DMS114 treated with DMSO at 0.1 percent for 48 hours (cell line): ENCODE results near the gene STEAP1B.

Source experiments
- DNase-seq: peaks from one replicate; lab custom pipeline; 2025; ENCODE audit not compliant: unreplicated experiment; lab: John Stamatoyannopoulos, UW

Gene STEAP1B

DNA sequence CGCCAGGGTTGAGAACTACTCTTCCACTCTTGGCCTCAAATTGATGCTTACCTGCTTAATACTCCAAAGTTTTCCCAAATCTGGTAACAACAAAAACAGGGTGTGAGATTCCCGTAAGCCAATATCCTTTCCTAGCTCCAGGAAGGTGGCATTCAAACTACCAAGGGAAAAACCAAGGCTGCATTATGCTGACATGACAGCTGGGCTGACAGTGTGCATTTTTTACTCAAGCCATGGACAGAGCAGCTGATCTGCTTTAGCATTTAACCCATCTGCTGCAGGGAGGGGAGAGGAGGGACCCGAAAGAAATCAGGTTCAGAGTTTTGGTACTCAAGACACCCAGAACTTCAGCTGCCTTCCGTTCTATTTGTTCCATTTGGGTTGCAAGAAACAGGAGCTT is 93.3 kb downstream of the STEAP1B start:
- no peak for DNase-seq

DNA sequence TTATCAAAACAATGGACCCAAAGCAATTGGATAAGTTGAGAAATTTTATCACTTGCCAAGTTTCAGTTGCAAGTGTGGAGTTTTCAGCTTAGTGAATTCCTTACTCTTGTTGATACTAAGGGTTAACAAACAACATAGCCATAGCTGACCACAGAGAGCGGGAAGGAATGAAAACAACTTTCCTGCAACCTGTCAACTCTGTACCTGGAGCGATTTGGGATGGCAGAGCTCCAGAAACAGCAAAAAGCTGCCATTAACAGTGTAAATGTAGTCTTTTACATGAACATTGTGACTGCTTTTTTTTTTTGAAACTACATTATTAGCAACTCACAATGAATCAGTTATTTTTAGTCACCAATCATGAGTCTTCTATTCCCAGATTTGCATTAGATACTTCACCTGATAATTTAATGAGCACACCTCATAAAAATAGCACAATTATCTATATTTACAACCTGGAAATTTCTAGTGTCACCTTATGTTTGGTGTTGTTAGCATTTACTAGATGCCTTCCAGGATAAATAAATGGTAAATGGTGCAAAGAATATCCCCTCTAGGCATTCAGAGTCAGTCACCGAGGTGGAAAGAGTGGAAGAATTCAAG is 95.5 kb downstream of the STEAP1B start:
- DNase-seq = no peak

DNA sequence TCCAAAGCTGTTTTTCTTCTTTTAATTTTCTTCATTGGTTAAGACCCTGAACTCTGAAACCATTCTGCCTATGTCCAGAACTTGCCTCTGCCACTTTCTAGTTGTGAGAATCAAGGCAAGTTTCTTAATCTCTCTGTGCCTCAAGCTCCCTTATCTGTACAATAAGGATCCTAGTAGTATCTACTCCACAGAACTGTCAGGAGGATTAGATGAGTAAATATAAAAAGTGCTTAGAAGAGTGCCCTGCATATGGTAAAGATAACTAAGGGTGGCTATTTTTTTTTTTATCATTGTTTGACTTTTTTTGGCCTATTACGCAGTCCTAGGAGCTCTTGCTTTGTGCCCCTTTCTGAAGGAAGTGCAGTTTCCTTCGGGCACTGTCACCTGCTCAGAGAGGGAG is 96.6 kb downstream of the STEAP1B start:
- no peak for DNase-seq

DNA sequence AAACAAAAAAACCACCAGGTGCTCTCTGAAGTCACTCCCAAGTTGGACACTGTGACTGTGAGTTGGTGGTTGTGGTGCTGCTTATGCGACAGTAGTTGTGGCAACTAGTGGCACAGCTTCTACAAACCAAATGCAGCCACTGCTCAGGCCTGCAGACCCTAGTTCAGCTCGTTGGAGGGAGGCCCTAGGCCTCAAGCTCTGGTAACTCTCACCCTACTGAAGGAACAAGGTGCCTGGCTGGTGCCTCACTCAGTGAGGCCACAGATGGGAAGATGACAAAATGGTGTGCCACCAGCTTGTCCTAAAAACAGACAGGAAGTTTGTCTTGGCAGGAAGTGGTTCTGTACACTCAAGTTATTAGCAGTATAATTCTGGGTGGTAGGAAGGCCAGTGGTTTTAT is 97.7 kb downstream of the STEAP1B start:
- no peak for DNase-seq

DNA sequence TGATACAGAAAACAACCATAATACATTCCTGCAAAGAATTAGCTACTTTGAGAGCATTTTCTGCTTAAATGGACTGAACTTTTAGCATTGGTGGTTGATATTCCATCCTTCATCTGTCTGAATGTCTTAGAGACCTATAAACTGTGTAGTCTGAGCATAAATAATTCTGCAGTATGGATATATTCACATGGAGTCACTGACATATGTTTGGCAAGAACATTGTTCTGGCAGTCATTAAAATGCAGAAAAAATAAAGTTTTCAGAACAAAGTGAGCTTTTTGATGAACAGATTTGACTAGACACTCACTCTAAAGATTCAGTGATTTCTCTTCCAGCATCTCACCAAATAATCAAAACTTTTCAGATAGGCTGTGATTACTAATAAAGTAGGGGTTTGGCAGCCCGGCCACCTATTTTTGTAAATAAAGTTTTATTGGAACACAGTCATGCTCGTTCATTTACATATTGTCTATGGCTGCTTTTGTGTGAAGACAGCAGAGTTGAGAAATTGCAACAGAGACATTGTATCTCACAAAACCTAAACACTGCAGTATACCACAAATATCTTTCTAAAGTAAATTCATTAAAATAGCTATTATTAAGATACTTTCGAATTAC is 98.9 kb downstream of the STEAP1B start:
- DNase-seq = no peak

DNA sequence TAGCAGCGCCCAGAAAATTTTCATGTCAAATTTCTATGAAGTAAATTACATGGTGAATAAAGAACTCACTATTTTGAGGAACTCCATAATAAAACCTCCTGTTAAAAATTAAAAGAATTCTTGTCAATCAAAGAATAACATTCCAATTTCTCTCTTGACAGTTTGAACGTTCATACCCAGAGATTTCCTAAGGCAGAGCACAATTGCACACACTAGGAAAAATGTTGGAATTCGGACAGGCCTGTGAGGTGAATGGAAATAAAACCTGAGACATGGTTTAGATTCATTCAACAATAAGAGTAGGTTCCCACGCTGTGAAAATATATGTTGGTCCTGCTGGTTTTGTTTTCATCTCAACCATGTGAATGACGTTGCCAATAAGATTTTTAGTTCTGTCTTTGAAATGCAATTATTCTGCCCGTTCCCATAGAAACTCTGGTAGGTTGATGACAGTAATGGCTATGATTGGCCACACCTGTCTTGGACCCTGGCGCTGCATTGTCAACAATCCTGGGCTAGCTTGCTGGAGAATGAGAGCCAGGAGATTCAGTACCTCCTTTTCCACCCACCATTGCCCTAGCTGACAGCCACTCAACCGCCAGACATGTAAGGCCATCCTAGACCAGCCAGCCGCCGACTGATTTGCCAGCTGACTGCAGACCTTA is 99.7 kb downstream of the STEAP1B start:
- no peak for DNase-seq

DNA sequence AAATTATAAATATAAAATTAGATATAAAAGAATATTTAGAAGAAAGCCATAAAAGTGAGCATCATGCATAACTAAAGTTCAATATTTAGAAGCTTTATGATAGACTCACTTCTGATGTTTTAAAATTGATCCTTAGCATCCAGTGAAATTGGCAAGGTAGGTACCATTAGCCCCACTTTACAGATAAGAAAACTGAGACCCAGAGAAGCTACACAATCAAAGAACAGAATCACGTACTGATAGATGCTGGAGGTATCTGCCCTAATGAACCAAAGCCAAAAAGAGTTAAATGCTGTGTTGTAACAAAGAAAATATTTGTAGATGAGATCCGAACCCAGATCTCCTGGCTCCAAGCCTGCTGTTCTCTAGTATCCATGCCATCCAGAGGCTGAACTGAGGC is 100.4 kb downstream of the STEAP1B start:
- no peak for DNase-seq

DNA sequence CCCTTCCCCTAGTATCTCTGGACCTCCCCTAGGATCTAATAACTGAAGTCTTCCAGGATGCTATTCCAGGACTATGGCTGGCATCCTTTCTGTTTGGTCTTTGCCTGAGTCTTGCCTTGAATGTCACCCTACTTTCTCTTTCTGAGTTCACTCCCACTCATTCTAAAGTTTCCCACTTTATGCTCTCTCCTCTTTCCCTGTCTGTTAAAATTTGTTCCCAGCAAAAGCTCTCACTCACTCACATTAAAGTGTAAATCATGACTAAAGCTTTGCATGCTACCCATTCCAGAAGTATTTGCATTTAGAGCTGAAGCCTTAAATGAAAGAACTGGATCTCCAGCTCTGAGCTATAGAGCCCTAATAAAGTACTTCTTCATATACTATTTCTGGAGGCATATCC is 100.9 kb downstream of the STEAP1B start:
- no peak for DNase-seq

DNA sequence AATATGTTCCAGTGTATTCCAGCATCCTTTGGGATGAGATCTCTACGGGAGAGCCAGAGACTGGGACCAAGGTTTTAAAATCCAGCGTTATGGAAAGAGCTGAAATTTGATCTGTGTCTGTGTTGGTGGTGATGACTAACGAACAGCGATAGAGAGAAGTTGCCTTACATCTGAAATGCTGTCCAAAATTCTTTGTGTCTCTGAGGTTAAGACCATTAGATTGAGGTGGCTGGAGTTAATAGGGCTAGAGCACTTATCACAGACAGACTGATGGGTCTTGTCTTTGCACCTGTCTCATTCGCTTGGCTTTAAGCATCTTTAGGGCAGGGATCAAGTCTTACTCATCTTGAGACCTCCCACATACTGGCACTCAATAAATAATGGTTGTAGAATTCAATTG is 102.0 kb downstream of the STEAP1B start:
- no peak for DNase-seq

DNA sequence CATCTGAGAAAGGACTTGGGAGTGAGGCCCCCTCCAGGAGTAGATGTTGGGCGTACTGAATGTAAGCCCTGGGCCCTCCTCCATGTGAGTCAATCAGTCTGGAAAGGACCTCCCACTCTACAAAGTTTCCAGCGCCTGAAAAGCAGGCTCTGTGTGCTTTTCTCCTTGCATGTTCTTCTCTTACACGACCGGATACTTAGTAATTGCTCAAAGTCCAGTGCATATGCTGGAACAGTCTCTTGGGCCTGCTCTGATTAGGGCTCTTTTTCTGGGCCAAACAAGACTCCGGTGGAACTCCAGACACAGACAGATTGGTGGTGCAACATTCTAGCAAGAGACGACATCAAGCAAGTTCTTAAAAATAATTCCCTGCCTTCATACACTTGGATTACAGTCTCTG is 104.8 kb downstream of the STEAP1B start:
- DNase-seq = no peak

DNA sequence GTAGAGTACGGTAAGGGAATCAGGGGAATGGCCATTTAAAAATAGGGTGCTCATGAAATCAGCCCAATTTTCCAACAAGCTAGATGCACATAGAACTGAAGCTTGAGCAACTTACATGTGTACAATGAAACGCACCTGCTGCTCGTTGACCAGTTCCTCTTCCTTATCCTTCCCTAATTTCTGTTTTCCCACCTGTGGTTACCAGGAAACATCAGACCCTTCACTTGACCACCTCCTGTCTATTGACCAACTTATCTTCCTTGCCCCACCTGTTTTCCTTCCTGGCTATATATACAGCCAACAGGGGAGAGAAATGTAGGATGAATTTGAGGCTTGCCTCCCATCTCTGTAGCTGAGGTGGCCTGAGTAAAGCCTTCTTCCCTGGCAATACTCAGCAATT is 105.2 kb downstream of the STEAP1B start:
- DNase-seq = no peak

DNA sequence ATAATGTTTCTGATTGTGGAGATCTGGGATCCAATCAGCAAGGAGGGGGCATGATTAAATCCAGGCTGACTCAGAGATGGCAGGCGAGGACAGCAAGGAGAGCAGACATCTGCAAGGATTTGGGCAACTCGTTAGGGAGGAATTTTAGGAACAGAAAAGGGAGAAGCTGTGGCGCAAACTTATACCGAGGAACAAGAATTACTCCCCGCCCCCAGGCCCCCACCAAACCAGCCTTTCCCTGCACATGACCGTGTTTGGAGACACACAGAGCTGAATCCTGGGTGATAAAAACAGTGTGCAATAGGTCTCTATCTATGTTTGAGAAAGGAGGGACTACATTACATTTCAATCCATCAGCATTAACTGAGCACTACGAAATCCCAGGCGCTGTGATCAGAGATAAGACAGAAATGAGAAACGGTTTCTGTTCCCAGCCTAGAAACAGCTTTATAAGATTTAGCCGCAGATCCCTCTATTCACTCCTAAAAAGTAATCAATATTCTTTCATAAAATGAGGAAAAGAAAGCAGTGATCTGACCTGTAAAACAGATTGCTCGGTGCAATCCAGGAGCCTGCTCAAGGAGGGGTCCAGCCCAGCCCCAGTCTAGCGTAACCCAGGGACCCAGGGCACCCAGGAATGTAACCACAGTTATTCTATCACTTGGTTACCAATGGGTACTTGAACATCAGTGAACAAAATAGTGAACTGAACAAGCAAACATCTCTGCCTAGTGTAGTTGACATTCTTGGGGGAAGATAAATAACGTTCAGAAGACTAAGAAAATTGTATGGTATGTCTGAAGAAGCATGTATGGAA is 105.9 kb downstream of the STEAP1B start:
- DNase-seq = no peak

DNA sequence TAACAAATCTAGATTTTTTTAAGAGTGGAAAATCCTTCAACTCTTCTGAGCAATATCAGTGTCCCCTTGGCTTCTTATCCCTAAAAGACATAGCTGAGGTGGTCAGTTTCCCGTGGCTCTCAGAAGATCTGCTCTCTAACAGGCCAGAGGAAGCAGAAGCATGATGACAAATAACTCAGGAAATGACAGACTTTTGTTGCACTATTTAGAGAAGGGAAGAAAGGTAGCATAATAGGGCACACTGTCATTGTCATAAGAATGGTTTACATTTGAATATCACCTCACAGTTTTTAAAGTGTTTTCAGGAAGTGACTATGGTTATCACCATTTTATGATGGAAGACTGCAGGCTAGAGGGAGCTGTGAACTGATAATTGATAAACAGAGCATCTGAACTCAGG is 109.5 kb downstream of the STEAP1B start:
- DNase-seq = no peak

DNA sequence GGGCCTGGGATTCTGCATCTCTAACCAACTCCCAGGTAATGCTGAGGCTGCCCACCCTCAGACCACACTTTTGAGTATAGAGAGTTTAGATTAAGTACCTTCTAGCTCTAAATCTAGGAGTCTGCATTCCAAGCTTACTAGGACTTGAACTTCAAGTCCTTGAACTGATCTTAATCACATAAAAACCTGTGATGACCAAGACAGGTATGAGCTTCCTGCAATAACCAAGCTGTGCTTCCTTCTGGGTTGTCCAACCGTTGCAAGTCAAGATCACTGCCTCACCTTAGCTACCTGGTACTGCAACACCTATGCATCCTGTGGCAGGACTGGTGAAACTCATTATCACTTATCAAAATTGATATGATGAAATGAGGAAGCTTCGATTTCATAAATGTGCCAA is 110.1 kb downstream of the STEAP1B start:
- no peak for DNase-seq

DNA sequence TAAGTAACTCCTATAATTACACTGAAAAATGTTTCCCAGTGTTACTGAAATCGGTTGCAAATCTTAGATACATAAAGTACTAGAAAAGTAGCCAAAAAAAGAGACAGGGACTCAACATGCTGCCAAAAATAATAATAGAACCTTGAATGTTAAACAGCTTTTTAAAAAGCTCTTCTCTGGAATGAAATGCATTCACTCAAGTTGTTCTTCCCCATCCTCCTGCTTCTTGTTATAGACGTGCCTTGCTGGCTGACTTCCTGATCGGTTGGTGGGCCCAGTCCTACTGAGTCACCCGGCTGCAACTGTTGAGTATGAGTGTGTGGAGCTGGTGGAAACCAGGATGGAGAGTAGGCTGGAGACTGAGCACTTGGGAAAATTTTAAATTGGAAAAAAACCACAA is 112.4 kb downstream of the STEAP1B start:
- DNase-seq = no peak

DNA sequence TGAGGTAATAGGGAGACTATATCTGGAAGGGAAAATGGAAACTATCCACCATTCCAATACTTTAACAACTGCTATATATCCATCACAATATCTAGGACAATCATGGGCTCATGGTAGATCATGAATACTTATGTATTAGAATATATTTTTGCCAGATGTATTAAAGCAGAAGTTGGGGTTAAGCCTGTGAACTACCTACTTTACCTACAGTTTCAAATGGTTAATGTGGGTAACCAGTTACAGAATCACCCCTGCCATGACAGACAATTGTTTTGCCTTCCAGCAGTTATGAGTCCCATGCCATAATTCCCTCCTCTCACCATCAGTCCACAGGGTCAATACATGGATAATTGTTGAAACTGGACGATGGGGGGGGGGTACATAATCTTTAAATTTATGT is 113.1 kb downstream of the STEAP1B start:
- no peak for DNase-seq

DNA sequence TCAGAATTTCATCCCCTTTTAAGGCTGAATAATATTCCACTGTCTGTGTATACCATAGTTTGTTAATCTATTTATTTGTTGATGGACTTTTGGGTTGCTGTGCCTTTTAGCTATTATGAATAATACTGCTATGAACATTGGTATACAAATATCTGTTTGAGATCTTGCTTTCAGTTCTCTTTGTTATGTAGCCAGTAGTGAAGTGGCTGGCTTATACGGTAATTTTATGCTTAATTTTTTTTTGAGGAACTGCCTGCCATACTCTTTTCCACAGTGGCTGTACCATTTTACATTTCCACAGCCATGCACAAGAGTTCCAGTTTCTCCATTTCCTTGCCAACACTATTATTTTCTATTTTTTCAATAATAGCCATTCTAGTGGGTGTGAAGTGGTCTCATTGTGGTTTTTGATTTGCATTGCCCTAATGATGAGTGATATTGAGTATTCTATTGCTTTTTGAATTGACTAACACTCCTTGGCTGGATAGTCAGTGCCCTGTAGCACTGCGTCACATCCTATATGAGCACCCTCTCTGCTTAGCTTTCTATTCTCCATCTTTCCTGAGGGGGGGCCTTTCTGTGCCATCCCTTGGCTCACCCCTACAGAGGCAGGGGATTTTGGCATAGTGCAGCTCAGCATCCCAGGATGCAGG is 113.7 kb downstream of the STEAP1B start:
- DNase-seq = no peak

DNA sequence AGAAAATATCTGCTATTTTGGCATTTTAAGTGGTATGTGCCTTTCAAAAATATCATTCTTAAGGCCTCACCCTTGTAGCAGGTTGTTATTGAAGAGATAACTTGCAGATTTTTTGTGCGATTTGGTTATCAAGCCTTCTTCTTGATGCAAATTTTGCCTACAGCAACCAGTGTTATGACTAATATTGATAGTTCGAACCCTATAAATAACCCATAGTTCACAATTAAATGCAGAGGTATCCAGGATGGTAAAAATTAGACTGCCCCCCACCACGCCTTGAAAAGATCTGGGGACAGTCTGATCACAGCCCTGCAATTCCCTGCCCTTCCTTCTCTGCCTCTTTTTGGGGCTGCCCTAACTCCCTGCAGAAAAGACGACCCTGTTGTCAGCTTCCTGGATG is 114.7 kb downstream of the STEAP1B start:
- no peak for DNase-seq

DNA sequence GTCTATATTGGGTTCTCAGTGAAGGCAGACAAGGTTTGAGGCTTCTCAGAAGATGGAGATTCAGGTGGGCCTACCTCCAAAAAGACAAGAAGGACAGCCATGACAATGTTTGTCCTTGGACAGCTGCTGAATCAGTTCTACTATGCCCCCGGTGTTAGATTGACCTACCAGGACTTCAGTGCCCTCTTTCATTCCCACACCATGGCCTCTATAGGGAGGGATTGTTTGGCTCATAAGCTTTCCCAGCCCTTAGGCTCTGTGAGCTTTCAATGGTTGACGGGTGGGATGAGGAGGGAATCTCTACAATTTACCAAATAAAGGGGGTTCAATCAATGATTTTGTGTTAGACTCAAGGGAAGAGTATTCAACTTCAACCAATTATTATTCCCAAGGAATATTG is 119.7 kb downstream of the STEAP1B start:
- DNase-seq = no peak

DNA sequence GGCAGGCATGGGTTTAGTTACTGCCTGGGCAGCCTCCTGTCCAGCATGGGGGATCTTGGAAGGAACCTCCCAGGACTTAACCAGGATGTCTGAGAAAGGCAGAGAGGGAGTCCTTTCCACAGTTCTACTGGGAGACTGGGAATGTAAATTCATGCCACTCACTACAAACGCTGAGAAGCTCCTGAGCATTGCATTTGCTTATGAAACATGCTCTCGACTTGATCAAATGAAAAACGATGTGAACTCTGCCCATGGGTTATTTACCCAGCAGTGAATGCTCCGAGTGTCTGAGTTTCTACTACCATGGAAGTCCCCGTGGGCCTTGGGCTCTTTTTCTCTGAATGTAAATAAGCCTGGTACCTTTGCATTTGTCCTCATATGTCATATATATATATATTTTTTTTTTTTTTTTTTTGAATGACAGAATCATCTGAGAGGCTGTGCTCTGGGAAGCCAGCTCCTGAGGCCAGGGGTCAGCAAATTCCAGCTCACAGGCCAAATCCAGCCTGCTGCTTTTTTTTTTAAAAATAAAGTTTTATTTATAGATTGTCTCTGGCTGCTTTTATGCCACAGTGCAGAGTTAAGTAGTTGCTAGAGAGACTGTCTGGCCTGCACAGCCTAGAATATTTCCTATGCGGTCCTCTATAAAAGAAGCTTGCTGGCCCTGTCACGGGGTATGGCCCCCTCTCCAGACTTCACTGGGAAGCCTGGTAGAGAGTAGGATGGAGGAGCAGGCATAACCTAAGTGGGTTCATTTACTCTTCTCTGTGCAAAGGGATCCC is 121.6 kb downstream of the STEAP1B start:
- DNase-seq = no peak

DNA sequence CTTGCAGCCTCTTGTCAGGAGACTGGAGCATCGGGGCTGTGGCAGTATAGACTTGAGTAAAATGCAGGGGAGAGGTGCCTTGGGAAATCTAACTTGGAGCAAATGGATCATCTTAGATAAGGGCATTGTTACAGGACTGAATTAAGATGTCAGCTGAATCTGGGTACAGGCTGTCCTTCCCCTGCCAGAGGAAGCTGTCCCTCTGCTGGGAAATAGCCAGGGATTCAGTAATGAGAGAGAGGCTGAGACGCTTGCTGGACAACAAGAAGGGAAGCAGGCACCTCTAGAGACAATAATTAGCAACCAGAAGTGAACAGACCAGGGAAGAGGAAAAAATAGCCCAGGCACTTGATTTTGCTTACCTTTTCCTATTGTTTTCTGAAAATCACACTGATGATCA is 122.3 kb downstream of the STEAP1B start:
- no peak for DNase-seq
